Gastrocnemius medialis (tissue), 4 donors: ENCODE data around the gene KISS1. TPM values are rescaled to one million over a fixed set of nuclear protein-coding genes. Genes with fewer than 3 reads are reported as not detected.

ENCODE experiments used
- ATAC-seq, 2 donors: fragments of 150-250 bp; one replicate each; pipeline ENCODE4 v1.9.1; 2016
- DNase-seq, 2 donors: peaks; one replicate each; pipeline ENCODE4 v3.0.0-alpha.2; 2019
- H3K27ac ChIP-seq, 4 donors: fragments of 200-600 bp; sonication (generic); 1 replicate in 1 of 4; 2 replicates in 3 of 4; pipeline ENCODE4 v1.5.1; 2016 to 2018; ENCODE audit warnings: mild to moderate bottlenecking in 2 of 4, moderate library complexity in 1 of 4
- H3K27me3 ChIP-seq, 3 donors: fragments of 200-600 bp; sonication (generic) in 2 of 3; 1 replicate in 1 of 3; 2 replicates in 2 of 3; pipeline versions ENCODE4 v1.5.1 to v1.6.0; 2016 to 2019; ENCODE audit warnings: mild to moderate bottlenecking in 1 of 3, moderate library complexity in 1 of 3
- H3K36me3 ChIP-seq, 2 donors: fragments of 200-600 bp; sonication (generic) in 1 of 2; one replicate each; pipeline ENCODE4 v1.5.1; 2017 to 2018
- H3K4me1 ChIP-seq, 2 donors: fragments of 200-600 bp; sonication (generic) in 1 of 2; one replicate each; pipeline ENCODE4 v1.5.1; 2016 to 2017; ENCODE audit warnings: mild to moderate bottlenecking in 2 of 2
- H3K4me3 ChIP-seq, 4 donors: fragments of 200-600 bp; sonication (generic) in 3 of 4; 1 replicate in 1 of 4; 2 replicates in 3 of 4; pipeline ENCODE4 v1.5.1; 2016 to 2019; ENCODE audit warnings: mild to moderate bottlenecking in 2 of 4
- H3K9me3 ChIP-seq, 3 donors: fragments of 200-600 bp; sonication (generic) in 2 of 3; 1 replicate in 1 of 3; 2 replicates in 2 of 3; pipeline ENCODE4 v1.5.1; 2016 to 2019
- CTCF ChIP-seq, 5 experiments: fragments of 450-650 bp in 3 of 5; fragments of 200-600 bp in 2 of 5; sonication (generic) in 2 of 5; IDR thresholded peaks in 4 of 5; conservative IDR thresholded peaks in 1 of 5; 1 replicate in 4 of 5; 2 replicates in 1 of 5; pipeline ENCODE4 v1.5.1; 2016 to 2019; ENCODE audit warnings: antibody characterized with exemption in 5 of 5, mild to moderate bottlenecking in 3 of 5, moderate library complexity in 3 of 5
- POLR2A ChIP-seq, 2 donors: fragments of 450-650 bp; IDR thresholded peaks; one replicate each; pipeline ENCODE4 v1.6.1; 2017; ENCODE audit warnings: antibody characterized with exemption in 2 of 2, mild to moderate bottlenecking in 2 of 2, moderate library complexity in 2 of 2
- in situ Hi-C, 4 donors: fragments of 200-750 bp; cut with MboI; loops; one replicate each; pipeline versions ENCODE4 v1.15.0 to v1.8.0; 2017; ENCODE audit warnings: low sequenced_read_pairs in 4 of 4
- intact Hi-C: fragments of 100-400 bp; cut with DNase I; formaldehyde crosslinking; loops from one replicate; pipeline ENCODE4 v1.15.1; 2023; ENCODE audit warnings: low total_unique reads
- total RNA-seq, 4 donors: library from RNA; depleted of rRNA; stranded (reverse); fragments of >200 nt; gene quantifications; one replicate each; pipeline versions ENCODE4 v1.1.0 to v1.2.3, GENCODE V29; 2016

The KISS1 gene
- total RNA-seq, 4 donors from 2014 or later = not detected

- in situ Hi-C loops = loop anchor here in 1 of 4 donors (25.0 kb wide), 1 partner anchor 362 kb away; the partner anchor contains the start of gene MDM4
Observed at GRCh38 chr1:204149635-204150565, 46.4 kb downstream of the KISS1 start.

GRCh38 chr1:204149107-204149506 is 47.2 kb downstream of the KISS1 start:
- ATAC-seq (no peak), DNase-seq (no peak)
- intact Hi-C loops = no loop called here
- TF ChIP-seq CTCF (IDR thresholded peaks at IDR 0.05 in 4 of 5, conservative IDR thresholded peaks at IDR 0.05 in 1 of 5) = no peak
- no peak overlapping the region for H3K27ac ChIP-seq
- in situ Hi-C loops = no loop called here
- peaks cover 5 to 7% of the 10 kb centered on the region in 2 donors for H3K4me1 ChIP-seq
- H3K9me3 ChIP-seq = no peaks in the 10 kb centered on the region
- H3K36me3 ChIP-seq = no peaks in the 10 kb centered on the region
- peaks cover 7 to 28% (median 20%) of the 10 kb centered on the region in 3 donors for H3K27me3 ChIP-seq
- H3K4me3 ChIP-seq = no peak overlapping the region

More at GRCh38 chr1:204149635-204150565, 46.4 kb downstream of the KISS1 start:
- ATAC-seq (peak; percentile 20 to 38), DNase-seq (peak in 1 of 2 donors; percentile 32)
- Histone ChIP-seq H3K4me3 (no peak overlapping the region), H3K36me3 (no peaks in the 10 kb centered on the region), H3K4me1 (peaks cover 5 to 7% of the 10 kb centered on the region in 2 donors), H3K27ac (peak overlapping the region in 3 of 4 donors; percentile 26 to 67 (median 41)), H3K27me3 (peaks cover 7 to 28% (median 20%) of the 10 kb centered on the region in 3 donors), H3K9me3 (no peaks in the 10 kb centered on the region)
- TF ChIP-seq CTCF (IDR thresholded peaks at IDR 0.05 in 4 of 5, conservative IDR thresholded peaks at IDR 0.05 in 1 of 5) = no peak
- no peak for TF ChIP-seq POLR2A (IDR thresholded peaks at IDR 0.05)
- intact Hi-C loops = no loop called here

DNA sequence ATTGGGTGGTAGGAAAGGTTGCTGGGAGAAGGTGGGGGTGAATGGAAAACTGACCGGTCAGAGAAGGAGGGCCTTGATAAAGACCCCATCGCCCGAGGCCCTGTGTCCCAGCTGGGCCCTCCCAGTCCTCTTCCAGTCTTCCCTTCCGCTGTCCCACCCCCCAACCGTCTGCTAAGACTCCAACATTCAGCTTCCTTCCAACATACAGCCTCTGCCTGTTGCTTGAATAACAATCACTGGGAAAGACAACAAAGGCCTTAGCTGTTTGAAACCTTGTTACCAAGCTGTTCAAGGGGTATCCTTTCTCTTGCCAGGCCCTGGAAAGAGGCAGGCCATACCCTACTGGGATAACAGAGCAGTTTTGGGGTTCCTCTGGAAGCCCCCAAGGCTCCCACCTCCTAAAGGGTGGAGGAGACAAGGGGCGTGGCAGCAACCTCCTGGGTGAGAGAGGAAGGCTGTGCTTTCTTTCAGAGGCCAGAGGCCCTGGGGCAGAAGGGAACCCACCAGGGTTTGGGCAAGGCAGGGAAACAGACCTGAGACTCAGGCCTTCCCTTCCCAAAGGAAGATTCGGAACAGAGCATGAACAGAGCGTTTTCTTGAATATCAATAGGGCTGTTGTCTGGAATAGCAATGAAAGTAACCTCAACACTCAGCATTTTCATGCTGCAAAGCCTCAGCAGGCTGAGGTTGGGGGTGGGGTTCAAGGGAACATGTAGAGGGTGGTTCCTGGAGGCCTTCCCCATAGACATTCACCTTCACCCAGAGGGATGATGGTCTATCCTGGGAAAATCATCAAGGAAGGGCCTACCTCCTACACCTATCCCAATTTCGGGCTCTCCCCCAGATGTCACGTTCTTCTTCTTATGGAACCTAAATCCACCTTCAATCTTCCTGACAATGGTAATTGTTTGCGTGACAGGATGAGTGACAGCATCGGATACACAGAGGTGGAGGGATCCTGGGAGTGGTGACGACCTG is 48.6 kb downstream of the KISS1 start:
- in situ Hi-C loops (no loop called here), intact Hi-C loops (no loop called here)
- Histone ChIP-seq H3K36me3 (no peaks in the 10 kb centered on the region), H3K27ac (no peak overlapping the region), H3K4me1 (peaks cover 5 to 7% of the 10 kb centered on the region in 2 donors), H3K9me3 (no peaks in the 10 kb centered on the region), H3K27me3 (peaks cover 7 to 21% (median 13%) of the 10 kb centered on the region in 3 donors), H3K4me3 (no peak overlapping the region)
- no peak for ATAC-seq
- no peak for DNase-seq
- TF ChIP-seq POLR2A (IDR thresholded peaks at IDR 0.05) (no peak), CTCF (IDR thresholded peaks at IDR 0.05 in 4 of 5, conservative IDR thresholded peaks at IDR 0.05 in 1 of 5) (no peak)

GRCh38 chr1:204146965-204147364 is 49.3 kb downstream of the KISS1 start:
- ATAC-seq (no peak), DNase-seq (no peak)
- Histone ChIP-seq H3K27ac (no peak overlapping the region), H3K9me3 (no peaks in the 10 kb centered on the region), H3K36me3 (no peaks in the 10 kb centered on the region), H3K4me1 (peaks cover 0 to 4% of the 10 kb centered on the region in 2 donors), H3K27me3 (peaks cover 3 to 14% (median 11%) of the 10 kb centered on the region in 3 donors), H3K4me3 (no peak overlapping the region)
- in situ Hi-C loops = no loop called here
- intact Hi-C loops = no loop called here
- TF ChIP-seq POLR2A (IDR thresholded peaks at IDR 0.05) (no peak), CTCF (IDR thresholded peaks at IDR 0.05 in 4 of 5, conservative IDR thresholded peaks at IDR 0.05 in 1 of 5) (no peak)
